B cell (primary cell): ENCODE results near the gene SLC26A1. TPM values are rescaled to one million over a fixed set of nuclear protein-coding genes. Genes with fewer than 3 reads are reported as not detected.

Experiments used
- ATAC-seq: fragments of 200-7000 bp; cut with Tn5 transposase; one replicate; pipeline ENCODE4 v1.10.0; 2021; ENCODE audit warnings: low read depth, mild to moderate bottlenecking, moderate number of reproducible peaks, moderate library complexity
- CTCF ChIA-PET: fragments of 350-600 bp; sonication (Branson Sonifier 250); formaldehyde crosslinking; loops from one replicate; lab custom pipeline; 2021; ENCODE audit warnings: antibody characterized with exemption, inconsistent platforms; lab: Charles Lee
- POLR2A ChIA-PET: fragments of 350-600 bp; sonication (Branson Sonifier 250); formaldehyde crosslinking; loops from one replicate; lab custom pipeline; 2021; ENCODE audit warnings: antibody characterized with exemption; lab: Charles Lee
- DNase-seq: peaks from one replicate; pipeline ENCODE4 v3.0.0; 2013
- H2AFZ ChIP-seq: 2 replicates; pipeline ENCODE4 v1.6.1; 2012; ENCODE audit warnings: mild to moderate bottlenecking, low read depth, low read length; ENCODE audit not compliant: insufficient read depth, poor library complexity, severe bottlenecking
- H3K27ac ChIP-seq, 2 donors: 1 replicate in 1 of 2; 2 replicates in 1 of 2; pipeline ENCODE4 v1.5.1; 2012 to 2013; ENCODE audit warnings: low read length in 2 of 2, mild to moderate bottlenecking in 2 of 2, moderate library complexity in 1 of 2
- H3K27me3 ChIP-seq, 4 experiments: fragments of 200-600 bp in 1 of 4; sonication (generic) in 1 of 4; replicated peaks in 1 of 4; 1 replicate in 2 of 4; 2 replicates in 2 of 4; pipeline versions ENCODE4 v1.6.1 to v1.7.0; 2013 to 2016; ENCODE audit warnings: low read length in 3 of 4, mild to moderate bottlenecking in 2 of 4, mixed read lengths in 1 of 4, moderate library complexity in 1 of 4; ENCODE audit not compliant: insufficient read depth in 4 of 4, control insufficient read depth in 3 of 4; ENCODE audit errors: control extremely low read depth in 1 of 4
- H3K36me3 ChIP-seq, 2 experiments: replicated peaks in 1 of 2; 1 replicate in 1 of 2; 2 replicates in 1 of 2; pipeline versions ENCODE4 v1.6.1 to v1.7.1; 2013; ENCODE audit warnings: low read length in 1 of 2; ENCODE audit not compliant: insufficient read depth in 2 of 2, control insufficient read depth in 1 of 2; ENCODE audit errors: control extremely low read depth in 1 of 2, extremely low read depth in 1 of 2
- H3K4me1 ChIP-seq, 2 donors: fragments of 200-600 bp in 1 of 2; sonication (generic) in 1 of 2; 1 replicate in 1 of 2; 2 replicates in 1 of 2; pipeline versions ENCODE4 v1.5.1 to v1.6.1; 2013 to 2017; ENCODE audit warnings: low read length in 2 of 2; ENCODE audit not compliant: control insufficient read depth in 2 of 2, insufficient read depth in 2 of 2
- H3K4me2 ChIP-seq: replicated peaks from 2 replicates; pipeline ENCODE3; 2012; ENCODE audit warnings: mild to moderate bottlenecking, low read depth, low read length; ENCODE audit not compliant: poor library complexity, severe bottlenecking
- H3K4me3 ChIP-seq, 5 experiments: fragments of 200-600 bp in 1 of 5; sonication (generic) in 1 of 5; 1 replicate in 3 of 5; 2 replicates in 2 of 5; pipeline versions ENCODE4 v1.5.1 to v1.7.0; 2011 to 2016; ENCODE audit warnings: low read length in 4 of 5, mild to moderate bottlenecking in 4 of 5, low read depth in 2 of 5, control low read depth in 1 of 5, moderate library complexity in 1 of 5; ENCODE audit not compliant: insufficient read depth in 1 of 5; ENCODE audit errors: control extremely low read depth in 1 of 5, extremely low read depth in 1 of 5
- H3K79me2 ChIP-seq: fragments of 200-600 bp; sonication (generic); one replicate; pipeline ENCODE4 v1.6.0; 2016; ENCODE audit warnings: low read length; ENCODE audit not compliant: control insufficient read depth, insufficient read depth
- H3K9ac ChIP-seq: fragments of 200-600 bp; sonication (generic); 2 replicates; pipeline ENCODE4 v1.6.1; 2017; ENCODE audit warnings: mild to moderate bottlenecking, low read length, moderate library complexity
- H3K9me3 ChIP-seq, 3 donors: one replicate each; pipeline versions ENCODE4 v1.6.1 to v1.7.1; 2013; ENCODE audit warnings: low read length in 2 of 3; ENCODE audit not compliant: control insufficient read depth in 2 of 3, insufficient read depth in 1 of 3; ENCODE audit errors: control extremely low read depth in 1 of 3
- H4K20me1 ChIP-seq: 2 replicates; pipeline ENCODE4 v1.6.0; 2012; ENCODE audit warnings: mild to moderate bottlenecking, low read length; ENCODE audit not compliant: insufficient read depth, control insufficient read depth, poor library complexity, severe bottlenecking
- H3K27ac Mint-ChIP-seq: one replicate; pipeline ENCODE4 v1.8.0; 2021; ENCODE audit warnings: mixed read lengths
- H3K27me3 Mint-ChIP-seq: one replicate; pipeline ENCODE4 v1.8.0; 2021; ENCODE audit warnings: mixed read lengths
- H3K4me1 Mint-ChIP-seq: one replicate; pipeline ENCODE4 v1.8.0; 2021; ENCODE audit warnings: mixed read lengths
- H3K4me3 Mint-ChIP-seq: one replicate; pipeline ENCODE4 v1.8.0; 2021; ENCODE audit warnings: mixed read lengths
- H3K9me3 Mint-ChIP-seq: one replicate; pipeline ENCODE4 v1.8.0; 2022; ENCODE audit warnings: mixed read lengths; ENCODE audit not compliant: insufficient read depth
- CTCF ChIP-seq: fragments of 200-600 bp; IDR thresholded peaks from one replicate; pipeline ENCODE4 v1.8.0; 2022; ENCODE audit warnings: antibody characterized with exemption, mild to moderate bottlenecking
- EZH2 ChIP-seq: IDR thresholded peaks from 2 replicates; pipeline ENCODE4 v1.6.1; 2012; ENCODE audit warnings: borderline replicate concordance, low read depth, mild to moderate bottlenecking, moderate library complexity, low read length; ENCODE audit not compliant: insufficient read depth, poor library complexity, severe bottlenecking
- WGBS: methylation state at CpG from one replicate; pipeline ENCODE4 v1.1.5; 2013; ENCODE audit warnings: missing lambda C conversion rate; ENCODE audit not compliant: insufficient coverage; 5-methylcytosine and 5-hydroxymethylcytosine counted together
- intact Hi-C: fragments of 100-400 bp; cut with micrococcal nuclease; formaldehyde crosslinking; loops from one replicate; pipeline ENCODE4 v1.10.0; 2022
- polyA plus RNA-seq: library from polyadenylated mRNA; depleted of rRNA; stranded (reverse); fragments of >200 nt; gene quantifications from 2 replicates; pipeline ENCODE4 v1.2.3, GENCODE V29; 2012
- total RNA-seq, 2 donors: library from RNA; stranded (reverse); fragments of 120-200 nt in 1 of 2; gene quantifications; 1 replicate in 1 of 2; 2 replicates in 1 of 2; pipeline versions ENCODE4 v1.2.3 to v1.2.4, GENCODE V29; 2013 to 2022

Gene SLC26A1
- total and polyA plus RNA-seq, 2 donors (not counting 1 experiment from before 2014, with no cell fraction given): 0.03 to 1.1 TPM

GRCh38 chr4:1032861-1033260 lies 39.7 kb upstream of the SLC26A1 start:
- no peak overlapping the region for H3K27ac Mint-ChIP-seq
- no peak for ATAC-seq
- no peak overlapping the region for H3K4me3 Mint-ChIP-seq
- Histone ChIP-seq H3K9me3 (peaks cover 0 to 6% (median 0%) of the 10 kb centered on the region in 3 donors), H3K4me1 (no peaks in the 10 kb centered on the region), H2AFZ (no peak overlapping the region), H4K20me1 (no peaks in the 10 kb centered on the region), H3K27me3 (peaks cover 0 to 29% (median 0%) of the 10 kb centered on the region in 4 experiments), H3K36me3 (no peaks in the 10 kb centered on the region), H3K27ac (no peak overlapping the region), H3K4me2 (no peak overlapping the region), H3K79me2 (no peaks in the 10 kb centered on the region), H3K4me3 (no peak overlapping the region), H3K9ac (no peak overlapping the region)
- no peaks in the 10 kb centered on the region for H3K9me3 Mint-ChIP-seq
- no peak for DNase-seq
- intact Hi-C loops: no loop called here
- ChIA-PET POLR2A (no interaction called here), CTCF (no interaction called here)
- TF ChIP-seq CTCF (no peak), EZH2 (no peak)
- no peaks in the 10 kb centered on the region for H3K27me3 Mint-ChIP-seq
- H3K4me1 Mint-ChIP-seq: no peaks in the 10 kb centered on the region
- WGBS: 86% methylated on average over 9 of the region's 10 CpGs

- H4K20me1 ChIP-seq: no peaks in the 10 kb centered on the region
- H3K27ac ChIP-seq: no peak overlapping the region
- no peaks in the 10 kb centered on the region for H3K4me1 ChIP-seq
- TF ChIP-seq EZH2: no peak
- TF ChIP-seq CTCF: no peak
- H3K9me3 Mint-ChIP-seq: no peaks in the 10 kb centered on the region
- DNase-seq (no peak), ATAC-seq (no peak)
- H3K9ac ChIP-seq: no peak overlapping the region
- H3K79me2 ChIP-seq: no peaks in the 10 kb centered on the region
- H3K27me3 Mint-ChIP-seq: no peaks in the 10 kb centered on the region
- no peak overlapping the region for H3K4me3 Mint-ChIP-seq
- ChIA-PET POLR2A (no interaction called here), CTCF (no interaction called here)
- H3K4me2 ChIP-seq: no peak overlapping the region
- 64% methylated on average over 37 of the region's 37 CpGs for WGBS
- H3K27ac Mint-ChIP-seq: no peak overlapping the region
- no peak overlapping the region for H2AFZ ChIP-seq
- H3K9me3 ChIP-seq: peaks cover 0 to 6% (median 0%) of the 10 kb centered on the region in 3 donors
- H3K4me1 Mint-ChIP-seq: no peaks in the 10 kb centered on the region
- H3K36me3 ChIP-seq: no peaks in the 10 kb centered on the region
- H3K4me3 ChIP-seq: no peak overlapping the region
- intact Hi-C loops: no loop called here
- H3K27me3 ChIP-seq: peaks cover 0 to 29% (median 0%) of the 10 kb centered on the region in 4 experiments
These were observed 39.0 kb upstream of the SLC26A1 start for GRCh38 chr4:1031956-1032795.
